GM19035 (cell line): ENCODE measurements around the gene MYO6.

Experiments used
- ATAC-seq: cut with Tn5 transposase; IDR thresholded peaks from one replicate; pipeline ENCODE4 v1.9.1; 2021; ENCODE audit not compliant: unreplicated experiment

The MYO6 gene

GRCh38 chr6:75940564-75940963, 191.5 kb downstream of the MYO6 start:
- ATAC-seq, result no peak

- no peak for ATAC-seq
These were observed 192.5 kb downstream of the MYO6 start for GRCh38 chr6:75941509-75941908.

- ATAC-seq, result no peak
These were observed 194.3 kb downstream of the MYO6 start for GRCh38 chr6:75943381-75943780.

DNA sequence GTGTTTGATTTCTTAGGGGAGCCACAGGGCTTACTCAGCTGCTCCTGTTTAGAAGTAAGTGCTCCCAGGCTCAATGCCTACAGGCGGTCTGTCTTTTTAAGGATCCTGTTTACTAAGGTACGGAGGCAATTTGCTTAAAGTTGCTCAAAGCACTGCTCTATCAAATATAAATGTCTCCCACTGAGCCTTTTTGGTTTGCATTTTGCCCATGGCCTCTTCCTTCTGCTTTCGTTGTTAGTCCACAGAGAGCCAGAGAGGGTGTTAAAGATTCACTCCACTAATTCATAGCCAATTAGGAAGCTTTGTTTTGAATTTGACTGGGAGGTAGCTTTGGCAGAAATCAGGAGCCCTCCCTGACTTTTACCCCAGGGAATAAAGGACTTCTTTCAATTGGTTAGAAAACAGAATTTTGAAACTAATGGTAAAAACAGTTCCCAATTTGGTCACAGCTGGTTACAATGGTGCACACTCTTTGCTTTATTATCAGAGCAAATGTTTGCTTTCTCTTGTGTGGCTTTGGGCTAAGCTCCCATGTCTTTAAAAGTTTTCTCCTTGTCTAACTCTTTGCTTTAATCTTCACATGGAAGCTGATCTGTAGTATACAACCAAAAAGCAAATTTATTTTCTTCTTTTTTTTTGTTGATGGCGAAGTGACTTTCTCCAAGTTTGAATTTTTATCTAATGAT, 197.2 kb downstream of the MYO6 start:
- peak; percentile 61 for ATAC-seq

- no peak for ATAC-seq
These were observed 198.9 kb downstream of the MYO6 start for GRCh38 chr6:75947935-75948334.

DNA sequence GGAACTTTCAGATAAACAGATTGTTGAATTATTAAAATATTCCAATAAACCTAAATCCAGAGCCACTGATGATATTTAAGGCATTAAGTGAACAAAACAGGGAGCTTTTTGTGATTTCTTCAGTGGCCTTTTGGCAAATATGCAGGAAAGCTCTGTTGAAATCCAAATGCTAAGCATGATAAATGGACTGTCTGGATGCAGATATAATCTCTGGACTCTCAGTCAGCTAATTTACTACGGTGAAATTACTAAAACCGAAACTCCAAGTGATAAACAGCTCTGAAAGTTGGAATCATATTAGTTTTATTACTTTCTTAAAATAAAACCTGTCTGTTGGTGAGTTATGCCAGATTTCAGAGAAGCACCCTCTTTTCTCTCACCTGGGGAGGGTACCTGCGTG, 203.1 kb downstream of the MYO6 start:
- no peak for ATAC-seq

DNA sequence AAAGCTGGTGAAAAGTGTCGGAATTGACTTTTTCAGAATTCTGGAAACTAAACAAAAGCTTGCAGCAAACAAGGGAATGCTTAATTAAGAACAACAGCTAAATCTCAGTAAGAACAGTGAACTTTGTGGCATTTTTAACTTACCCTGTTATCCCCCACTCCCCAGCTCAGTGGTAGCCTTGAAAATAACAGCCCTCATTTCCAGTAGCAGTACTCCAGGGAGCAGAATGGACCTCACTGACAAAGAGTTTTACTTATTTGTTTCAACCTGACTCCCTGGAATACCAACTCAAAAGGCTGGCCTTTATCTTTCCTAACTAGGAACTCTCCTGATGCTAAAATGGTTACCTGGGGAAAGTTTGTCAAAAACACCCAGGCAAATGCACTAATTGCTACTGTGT, 214.5 kb downstream of the MYO6 start:
- ATAC-seq, result no peak

- ATAC-seq, result no peak
These were observed 219.1 kb downstream of the MYO6 start for GRCh38 chr6:75968143-75968542.
